ENCODE measurements around the gene C18orf63.
A peak's percentile ranks its signal among the peaks of the same experiment; 100 is the strongest.

The C18orf63 gene

GRCh38 chr18:74331404-74331803, 15.8 kb downstream of the C18orf63 start:
- peak; percentile 42 for DNase-seq

- no peak for DNase-seq
These were observed 17.5 kb downstream of the C18orf63 start for GRCh38 chr18:74333091-74333490.

GRCh38 chr18:74334242-74334893, 18.7 kb downstream of the C18orf63 start:
- DNase-seq, result no peak

- no peak for DNase-seq
These were observed 21.0 kb downstream of the C18orf63 start for GRCh38 chr18:74336656-74337055.

- DNase-seq, result no peak
These were observed 21.7 kb downstream of the C18orf63 start for GRCh38 chr18:74337155-74337911.

- DNase-seq, result no peak
These were observed 22.3 kb downstream of the C18orf63 start for GRCh38 chr18:74337912-74338309.

GRCh38 chr18:74342416-74343043, 26.9 kb downstream of the C18orf63 start:
- DNase-seq, result peak; percentile 13

- DNase-seq, result no peak
These were observed 30.6 kb downstream of the C18orf63 start for GRCh38 chr18:74346206-74346605.

- DNase-seq, result no peak
These were observed 32.9 kb downstream of the C18orf63 start for GRCh38 chr18:74348581-74348980.

GRCh38 chr18:74351354-74351753, 35.7 kb downstream of the C18orf63 start:
- no peak for DNase-seq

GRCh38 chr18:74353169-74353775, 37.6 kb downstream of the C18orf63 start:
- peak; percentile 84 for DNase-seq

- DNase-seq, result no peak
These were observed 41.3 kb downstream of the C18orf63 start for GRCh38 chr18:74356959-74357358.

GRCh38 chr18:74360852-74361655, 45.4 kb downstream of the C18orf63 start:
- no peak for DNase-seq

- no peak for DNase-seq
These were observed 52.3 kb downstream of the C18orf63 start for GRCh38 chr18:74367905-74368304.

GRCh38 chr18:74368901-74369705, 53.5 kb downstream of the C18orf63 start:
- DNase-seq, result no peak

GRCh38 chr18:74370115-74370514, 54.5 kb downstream of the C18orf63 start:
- DNase-seq, result no peak

- no peak for DNase-seq
These were observed 57.8 kb downstream of the C18orf63 start for GRCh38 chr18:74373428-74373827.

GRCh38 chr18:74375999-74376398, 60.4 kb downstream of the C18orf63 start:
- DNase-seq, result no peak

- no peak for DNase-seq
These were observed 60.9 kb downstream of the C18orf63 start for GRCh38 chr18:74376523-74376922.

- no peak for DNase-seq
These were observed 62.1 kb downstream of the C18orf63 start for GRCh38 chr18:74377776-74378175.

- DNase-seq, result no peak
These were observed 62.6 kb downstream of the C18orf63 start for GRCh38 chr18:74378179-74378682.

GRCh38 chr18:74380916-74381315, 65.3 kb downstream of the C18orf63 start:
- no peak for DNase-seq
